ENCODE measurements around the gene IGF2.

- TF ChIP-seq HDAC2 (IDR thresholded peaks at IDR 0.05; ENCODE audit: borderline replicate concordance in 1 of 2, low read depth in 2 of 2, low read length in 2 of 2) = no peak
- no peak for TF ChIP-seq POLR2AphosphoS5 (IDR thresholded peaks at IDR 0.05; ENCODE audit: low read depth, low read length)
- TF ChIP-seq CTCF (IDR thresholded peaks at IDR 0.05; ENCODE audit: control extremely low read depth in 1 of 3, insufficient read depth in 1 of 3, low read depth in 1 of 3, low read length in 3 of 3) = no peak
- no peak for TF ChIP-seq BRCA1 (IDR thresholded peaks at IDR 0.05; ENCODE audit: low read depth, low read length)
- no peak for TF ChIP-seq MAX (IDR thresholded peaks at IDR 0.05)
- TF ChIP-seq SP4 (IDR thresholded peaks at IDR 0.05; ENCODE audit: low read length) = no peak
Measured at GRCh38 chr11:2154889-2155288, 15.7 kb upstream of the IGF2 start.

Data from H1 (cell line).